ENCODE data around the gene SLC6A15.

DNA sequence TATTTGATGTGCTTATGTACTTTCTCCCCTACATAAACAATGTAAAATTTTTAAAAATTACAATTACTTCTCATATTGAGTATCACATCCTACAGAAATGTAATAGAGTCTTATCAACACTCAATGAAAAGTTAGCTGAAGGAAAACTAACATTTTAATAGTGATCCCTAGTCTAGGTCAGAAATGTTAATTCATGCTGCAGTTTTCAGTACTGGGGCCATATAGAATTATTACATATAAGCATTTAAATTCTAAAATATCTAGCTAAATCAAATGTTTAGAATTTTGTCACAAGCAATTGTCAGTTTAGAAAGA lies 37.8 kb downstream of the SLC6A15 start:
- TF ChIP-seq POLR2A (IDR thresholded peaks at IDR 0.05; ENCODE audit: low read depth, low read length) (no peak), TAF1 (IDR thresholded peaks at IDR 0.05; ENCODE audit: borderline replicate concordance, low read depth, low read length) (no peak), POLR2AphosphoS5 (IDR thresholded peaks at IDR 0.05; ENCODE audit: low read depth, low read length) (no peak)
